ENCODE data around the gene ACOT8.

GRCh38 chr20:45874576-45874975, 17.4 kb upstream of the ACOT8 start:
- TF ChIP-seq CTCF (IDR thresholded peaks at IDR 0.05 in 4 of 5, conservative IDR thresholded peaks at IDR 0.05 in 1 of 5) (no peak), POLR2A (IDR thresholded peaks at IDR 0.05) (no peak)
